ENCODE data around the gene MTSS2. TPM values are rescaled to one million over a fixed set of nuclear protein-coding genes. Genes with fewer than 3 reads are reported as not detected.

MTSS2 gene
- total and polyA plus RNA-seq, 2 of the 8 experiments (the other 6 are each of a cell fraction or from before 2014, with no cell fraction given) = 23.3 to 36.7 TPM

DNA sequence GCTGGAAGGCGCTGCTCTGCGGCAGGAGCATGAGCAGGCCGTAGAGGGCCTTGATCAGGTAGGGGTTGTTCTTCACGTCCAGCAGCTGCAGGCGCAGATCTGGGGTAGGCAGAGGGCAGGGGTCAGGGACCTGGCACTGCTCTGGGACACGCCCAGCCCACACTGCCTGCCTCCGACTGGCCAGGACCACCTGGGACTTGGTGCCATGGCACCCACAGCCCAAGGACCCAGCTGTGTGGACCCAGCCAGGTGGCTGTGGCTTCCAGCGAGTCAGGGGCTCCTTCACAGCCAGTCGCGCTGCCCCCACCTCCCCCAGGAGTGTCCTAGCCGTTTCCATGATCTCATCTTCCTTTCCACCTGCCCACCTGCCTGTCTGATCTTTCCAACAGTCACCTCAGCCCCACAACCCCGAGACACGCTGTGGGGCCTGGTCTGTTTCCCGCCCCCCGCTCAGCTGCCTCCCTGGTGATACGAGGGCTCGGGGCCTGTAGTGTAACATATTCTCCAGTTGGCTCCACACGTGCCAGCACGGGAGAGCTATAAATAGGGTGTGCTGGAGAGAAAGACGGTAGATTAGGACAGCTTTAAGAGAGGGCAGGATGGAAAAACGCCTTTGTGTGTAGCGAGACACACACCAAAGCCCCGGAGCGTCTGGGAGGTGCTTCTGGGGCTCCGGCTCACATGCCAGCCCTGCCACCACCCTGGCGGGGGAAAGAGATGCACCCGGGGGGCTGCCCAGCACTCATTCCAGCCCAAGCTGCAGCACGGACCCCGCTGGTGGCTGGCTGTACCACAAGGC lies 7.2 kb upstream of the MTSS2 start (continued):
- no peak for TF ChIP-seq ATF2 (IDR thresholded peaks at IDR 0.05; ENCODE audit: low read length)
- TF ChIP-seq MAX (IDR thresholded peaks at IDR 0.05) = no peak
- TF ChIP-seq KDM1A (IDR thresholded peaks at IDR 0.05; ENCODE audit: borderline replicate concordance, low read length) = no peak
- TF ChIP-seq GTF2F1 (IDR thresholded peaks at IDR 0.05; ENCODE audit: borderline replicate concordance, low read depth, low read length) = no peak
- TF ChIP-seq KDM5A (IDR thresholded peaks at IDR 0.05; ENCODE audit: low read length) = no peak
- TF ChIP-seq RNF2 (IDR thresholded peaks at IDR 0.05; ENCODE audit: borderline replicate concordance, low read depth, low read length, missing control alignments, poor library complexity, severe bottlenecking) = no peak

Measured in H1 (cell line).